GM19463 (cell line): ENCODE data around the gene TRIM8.

Experiments used
- ATAC-seq: cut with Tn5 transposase; IDR thresholded peaks from one replicate; pipeline ENCODE4 v1.9.1; 2021; ENCODE audit warnings: mild to moderate bottlenecking, moderate library complexity; ENCODE audit not compliant: unreplicated experiment

TRIM8 gene

GRCh38 chr10:102615361-102615760 is 28.9 kb upstream of the TRIM8 start:
- ATAC-seq, result no peak

- peak; percentile 68 for ATAC-seq
Observed at GRCh38 chr10:102616066-102616770, 28.1 kb upstream of the TRIM8 start.

DNA sequence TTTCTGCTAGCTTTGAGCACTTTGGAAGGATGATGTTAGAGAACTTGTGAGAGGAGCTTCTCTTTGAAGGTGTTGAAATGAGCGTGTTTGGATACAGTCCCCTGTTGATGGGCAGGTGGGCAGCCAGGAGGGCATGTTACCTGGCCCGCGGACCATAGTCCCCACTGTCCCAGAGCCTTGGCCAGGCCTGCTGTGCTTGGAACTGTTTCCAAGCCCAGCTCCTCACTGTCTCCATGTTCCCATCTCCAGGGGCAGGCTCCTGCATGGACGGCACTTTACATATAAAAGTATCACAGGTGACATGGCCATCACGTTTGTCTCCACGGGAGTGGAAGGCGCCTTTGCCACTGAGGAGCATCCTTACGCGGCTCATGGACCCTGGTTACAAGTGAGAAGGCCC is 27.2 kb upstream of the TRIM8 start:
- ATAC-seq, result no peak

- ATAC-seq, result no peak
Observed at GRCh38 chr10:102617816-102618215, 26.5 kb upstream of the TRIM8 start.

- no peak for ATAC-seq
Observed at GRCh38 chr10:102619281-102619981, 24.8 kb upstream of the TRIM8 start.

DNA sequence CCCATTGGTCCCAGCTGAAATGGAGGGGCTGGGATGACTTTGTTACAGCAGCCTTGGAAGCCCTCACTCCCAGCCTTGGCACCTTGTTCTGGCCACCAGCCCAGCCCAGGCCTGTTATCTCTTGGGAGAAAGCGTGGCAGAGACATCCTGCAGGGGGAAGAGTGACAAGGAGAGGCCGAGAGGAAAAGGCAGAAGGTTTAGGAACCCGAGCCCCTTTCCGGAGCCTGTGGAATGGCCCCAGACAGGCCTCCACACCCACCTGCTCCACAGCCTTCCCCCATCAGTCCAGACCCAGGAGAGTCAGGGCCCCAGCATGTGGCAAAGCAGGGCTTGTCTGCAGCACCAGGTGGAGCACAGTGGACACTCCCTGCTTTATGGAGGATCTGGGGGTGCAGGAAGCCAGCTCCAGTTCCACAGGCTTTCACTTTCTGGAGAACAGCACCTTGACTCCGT is 24.1 kb upstream of the TRIM8 start:
- ATAC-seq, result no peak

DNA sequence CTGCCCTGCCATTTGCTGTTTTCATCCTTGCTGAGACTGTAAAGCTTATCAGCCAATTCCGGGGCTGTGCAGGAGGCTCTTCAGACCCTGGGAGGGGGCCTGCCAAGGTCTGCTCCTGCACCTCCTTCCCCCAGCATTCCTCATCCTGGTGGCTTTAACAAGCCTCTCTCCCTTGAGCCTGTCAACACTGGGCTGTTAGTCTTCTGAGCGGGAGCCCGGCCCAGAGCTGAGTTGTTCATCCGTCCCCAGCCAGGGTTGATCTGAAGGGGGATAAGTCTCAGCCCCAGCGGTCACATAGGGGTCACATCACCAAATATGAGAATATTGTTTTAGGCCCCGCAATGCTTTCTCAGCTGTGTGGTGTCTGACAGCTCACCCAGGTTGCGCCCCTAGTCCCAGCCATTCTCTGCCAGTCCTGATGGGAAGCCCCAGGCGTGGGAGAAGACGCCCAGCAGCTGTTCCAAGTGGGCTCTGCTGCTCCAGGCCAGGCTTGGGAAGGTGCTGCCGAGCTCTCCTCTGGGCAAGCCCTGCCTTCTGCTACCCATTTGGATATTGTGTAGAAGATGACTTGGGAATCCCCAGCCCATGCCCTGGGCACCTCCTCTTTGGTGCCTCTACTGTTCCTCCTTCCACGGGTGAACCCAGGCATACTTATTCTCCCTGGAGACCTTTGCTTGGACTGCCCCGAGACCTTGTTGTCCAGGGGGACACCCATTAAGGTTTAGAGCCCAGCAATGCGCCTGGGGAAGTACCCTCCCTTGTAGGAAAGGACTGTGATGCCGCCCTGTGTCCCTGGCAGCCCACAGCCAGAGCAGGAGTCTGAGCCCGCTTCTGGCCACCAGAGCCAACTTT is 23.5 kb upstream of the TRIM8 start:
- no peak for ATAC-seq

DNA sequence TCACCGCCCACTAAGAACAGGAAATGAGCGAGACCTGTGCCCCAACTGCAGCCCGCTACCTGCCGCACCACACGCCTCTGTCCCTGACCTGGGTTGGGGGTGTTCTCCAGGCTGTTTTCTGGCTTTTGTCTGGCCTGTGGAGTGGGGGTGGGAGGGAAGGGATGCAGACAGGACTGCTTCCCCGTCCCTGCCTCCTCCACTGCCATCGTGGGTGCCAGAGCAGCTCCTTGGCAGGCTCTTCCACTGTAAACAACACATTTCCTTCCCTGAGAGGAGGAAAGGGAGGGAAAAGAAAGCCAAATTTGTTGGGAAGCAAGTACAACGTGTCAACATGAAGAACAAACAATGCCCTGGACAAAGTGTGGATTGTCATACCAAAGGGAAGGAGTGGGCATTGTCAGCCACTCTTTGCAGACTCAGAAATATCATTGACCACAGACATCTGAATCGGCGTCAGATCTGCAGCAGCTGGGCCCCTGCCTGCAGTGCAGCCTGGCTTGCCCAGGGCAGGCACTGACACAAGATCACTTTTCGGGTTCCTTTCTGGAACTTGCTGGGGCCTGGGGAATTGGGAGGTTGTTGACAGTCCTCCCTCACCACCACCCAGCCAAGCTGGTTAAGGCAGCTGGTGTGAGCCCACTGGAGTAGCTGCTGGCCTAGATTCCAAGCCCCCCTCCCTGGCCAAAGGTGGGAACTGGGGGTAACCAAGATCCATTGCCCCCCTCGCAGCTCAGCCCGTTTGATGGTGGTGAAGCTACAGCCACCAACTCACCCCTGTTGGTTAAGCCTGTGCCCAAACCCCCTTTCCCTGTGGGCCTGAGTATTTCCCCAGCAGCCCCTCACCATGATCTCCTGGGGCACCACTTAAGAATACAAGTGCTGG is 22.6 kb upstream of the TRIM8 start:
- no peak for ATAC-seq

- ATAC-seq, result no peak
Observed at GRCh38 chr10:102624094-102624493, 20.2 kb upstream of the TRIM8 start.

DNA sequence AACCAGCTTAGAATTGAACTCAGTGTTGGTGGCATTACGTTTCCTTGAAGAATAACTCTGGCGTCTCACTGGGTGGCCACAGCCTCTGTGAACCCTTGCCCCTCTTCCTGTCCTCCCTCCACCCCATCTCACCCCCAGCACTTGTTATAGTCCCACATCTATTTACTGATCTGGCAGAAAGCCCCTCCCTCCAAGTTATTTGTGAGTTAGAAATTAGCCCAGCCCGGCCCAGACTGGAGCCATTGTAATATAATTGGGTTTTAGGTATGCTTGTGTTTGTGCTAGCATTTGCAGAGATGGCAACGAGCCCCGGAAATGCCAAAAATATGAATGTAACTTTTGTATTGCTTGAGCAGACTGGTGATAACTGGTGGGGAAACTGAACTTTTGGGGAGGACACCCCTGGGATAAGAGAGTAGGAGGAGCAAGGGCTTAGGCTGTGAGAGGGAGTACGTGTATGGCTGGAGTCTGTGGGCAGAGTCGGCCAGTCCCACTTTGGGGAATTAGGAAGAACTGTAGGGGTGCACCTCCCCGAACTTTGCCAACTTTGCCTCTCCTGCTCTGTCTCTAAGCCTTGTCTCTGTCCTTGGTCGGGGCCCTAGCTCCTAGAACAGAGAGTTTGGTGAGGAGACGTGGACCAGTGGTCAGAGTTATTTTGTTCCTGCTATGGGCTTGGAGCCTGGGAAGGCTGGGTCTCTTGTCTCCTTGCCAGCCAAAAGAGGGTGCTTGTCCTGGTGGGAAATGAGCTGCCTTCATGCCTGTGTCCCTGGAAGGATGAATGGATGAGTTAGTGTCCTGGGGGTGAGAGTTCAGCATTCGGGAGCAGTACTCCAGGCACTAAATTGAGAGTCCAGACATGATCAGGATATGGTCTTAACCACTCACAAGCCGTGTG is 19.3 kb upstream of the TRIM8 start:
- no peak for ATAC-seq

- ATAC-seq, result no peak
Observed at GRCh38 chr10:102626026-102626685, 18.1 kb upstream of the TRIM8 start.

- ATAC-seq, result no peak
Observed at GRCh38 chr10:102627291-102627735, 17.0 kb upstream of the TRIM8 start.

DNA sequence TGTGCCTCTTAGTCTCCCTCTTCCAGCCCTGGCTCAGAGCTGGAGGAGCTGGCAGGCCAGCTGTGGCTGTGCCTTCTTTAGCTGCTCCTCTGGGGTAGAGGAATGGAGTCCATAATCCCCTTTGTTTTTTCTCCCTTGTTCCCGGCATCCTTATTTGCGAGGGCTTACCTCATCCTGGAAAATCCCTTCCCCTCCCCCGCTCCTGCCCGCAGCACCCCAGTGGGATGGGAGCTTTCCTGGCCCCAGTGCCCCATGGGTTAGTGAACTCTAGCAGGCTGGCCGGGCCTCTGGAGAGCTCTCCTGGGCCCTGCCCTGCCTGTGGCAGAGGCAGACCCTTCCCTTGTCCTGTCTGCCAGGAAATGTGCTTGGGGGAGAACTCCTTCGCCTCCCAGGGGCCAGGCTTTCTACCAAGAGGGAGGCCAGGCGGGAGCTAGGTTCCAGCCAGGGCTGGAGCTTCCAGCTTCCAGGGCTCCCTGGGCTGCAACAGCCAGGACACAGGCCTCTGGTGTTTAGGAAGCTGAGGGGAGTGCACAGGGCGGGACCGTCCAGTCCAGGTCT is 16.5 kb upstream of the TRIM8 start:
- ATAC-seq, result no peak

- ATAC-seq, result no peak
Observed at GRCh38 chr10:102628451-102628911, 15.8 kb upstream of the TRIM8 start.

GRCh38 chr10:102629661-102630614 is 14.3 kb upstream of the TRIM8 start:
- ATAC-seq, result no peak

- no peak for ATAC-seq
Observed at GRCh38 chr10:102630663-102631062, 13.6 kb upstream of the TRIM8 start.
